HCT116 (cell line): ENCODE results near the gene ZNF335. TPM values are rescaled to one million over a fixed set of nuclear protein-coding genes. Genes with fewer than 3 reads are reported as not detected.

Experiments used
- ATAC-seq: fragments of 200-7000 bp; cut with Tn5 transposase; 2 replicates; pipeline ENCODE4 v1.9.1; 2020; ENCODE audit warnings: mild to moderate bottlenecking, moderate library complexity
- BruUV-seq: library from RNA; stranded (reverse); fragments of 400-500 nt; replicated peaks from 2 replicates; lab custom pipeline; 2021; lab: Mats Ljungman, UMichigan
- CTCF ChIA-PET: fragments of 300-600 bp; sonication (Branson Sonifier 250); formaldehyde crosslinking; loops from one replicate; lab custom pipeline; 2021; ENCODE audit warnings: antibody characterized with exemption; lab: Charles Lee
- POLR2A ChIA-PET: fragments of 300-600, 350-600 bp; sonication (Branson Sonifier 250); formaldehyde crosslinking; loops from one replicate; lab custom pipeline; 2021; ENCODE audit warnings: antibody characterized with exemption; lab: Charles Lee
- RAD21 ChIA-PET, 2 experiments: fragments of 300-600 bp; sonication (Branson Sonifier 250); formaldehyde crosslinking; loops; one replicate each; lab custom pipeline; 2023; ENCODE audit warnings: low total read pairs in 2 of 2; ENCODE audit not compliant: uncharacterized antibody in 2 of 2, unreplicated experiment in 2 of 2, low non-redundant PET in 1 of 2; lab: Charles Lee
- DNase-seq: peaks from one replicate; pipeline ENCODE4 v3.0.0-alpha.2; 2010; ENCODE audit warnings: low read depth, low spot score
- H2AFZ ChIP-seq: fragments of 200-600 bp; shearing (Covaris generic), sonication (generic); 2 replicates; pipeline ENCODE4 v1.6.1; 2017; ENCODE audit warnings: low read depth, mixed run types, mixed read lengths, antibody characterized with exemption, low read length; ENCODE audit not compliant: poor library complexity, severe bottlenecking
- H3K27ac ChIP-seq: 2 replicates; pipeline ENCODE4 v1.5.1; 2012; ENCODE audit warnings: low read depth, low read length
- H3K27me3 ChIP-seq: fragments of 200-600 bp; sonication (generic); 2 replicates; pipeline ENCODE4 v1.6.1; 2016; ENCODE audit warnings: mixed run types, low read length, mixed read lengths; ENCODE audit not compliant: insufficient read depth
- H3K36me3 ChIP-seq, 2 experiments: fragments of 200-500 bp in 1 of 2; fragments of 200-600 bp in 1 of 2; sonication (Bioruptor generic) in 1 of 2; sonication (generic) in 1 of 2; 2 replicates each; pipeline versions ENCODE4 v1.5.1 to v1.6.1; 2014 to 2016; ENCODE audit warnings: low read length in 2 of 2, inconsistent platforms in 1 of 2, mixed read lengths in 1 of 2, mixed run types in 1 of 2; ENCODE audit not compliant: insufficient read depth in 2 of 2, control insufficient read depth in 1 of 2
- H3K4me1 ChIP-seq, 2 experiments: fragments of 200-600 bp in 1 of 2; sonication (generic) in 1 of 2; 2 replicates each; pipeline versions ENCODE4 v1.5.1 to v1.6.1; 2012 to 2017; ENCODE audit warnings: low read length in 2 of 2, inconsistent platforms in 1 of 2, mild to moderate bottlenecking in 1 of 2, mixed read lengths in 1 of 2, mixed run types in 1 of 2, moderate library complexity in 1 of 2; ENCODE audit not compliant: insufficient read depth in 2 of 2, control insufficient read depth in 1 of 2
- H3K4me2 ChIP-seq: fragments of 200-600 bp; sonication (generic); 2 replicates; pipeline ENCODE4 v1.6.1; 2017; ENCODE audit warnings: mixed run types, low read length, mixed read lengths
- H3K4me3 ChIP-seq, 2 experiments: fragments of 200-600 bp in 1 of 2; sonication (generic) in 1 of 2; replicated peaks in 1 of 2; 2 replicates each; pipeline ENCODE4 v1.5.1; 2011 to 2016; ENCODE audit warnings: low read length in 2 of 2, control low read depth in 1 of 2, low read depth in 1 of 2, mild to moderate bottlenecking in 1 of 2, mixed read lengths in 1 of 2, mixed run types in 1 of 2
- H3K79me2 ChIP-seq: fragments of 200-600 bp; sonication (generic); 2 replicates; pipeline ENCODE4 v1.6.1; 2017; ENCODE audit warnings: mild to moderate bottlenecking, mixed run types, low read length, moderate library complexity, mixed read lengths; ENCODE audit not compliant: insufficient read depth
- H3K9ac ChIP-seq: fragments of 200-600 bp; sonication (generic); 2 replicates; pipeline ENCODE4 v1.6.1; 2016; ENCODE audit warnings: low read length, mixed read lengths
- H3K9me2 ChIP-seq: fragments of 200-600 bp; sonication (generic), shearing (Covaris generic); 2 replicates; pipeline ENCODE4 v1.6.1; 2017; ENCODE audit warnings: mixed run types, mild to moderate bottlenecking, moderate library complexity; ENCODE audit not compliant: insufficient read depth
- H3K9me3 ChIP-seq, 2 experiments: fragments of 200-500 bp in 1 of 2; fragments of 200-600 bp in 1 of 2; sonication (Bioruptor generic) in 1 of 2; sonication (generic) in 1 of 2; 2 replicates each; pipeline ENCODE4 v1.6.1; 2014 to 2017; ENCODE audit warnings: low read length in 2 of 2, mixed read lengths in 2 of 2, inconsistent platforms in 1 of 2, low read depth in 1 of 2, mild to moderate bottlenecking in 1 of 2, mixed run types in 1 of 2, moderate library complexity in 1 of 2; ENCODE audit not compliant: control insufficient read depth in 1 of 2, insufficient read depth in 1 of 2
- H4K20me1 ChIP-seq: fragments of 200-600 bp; sonication (generic), shearing (Covaris generic); 2 replicates; pipeline ENCODE4 v1.6.1; 2017; ENCODE audit warnings: mixed run types, mild to moderate bottlenecking, moderate library complexity; ENCODE audit not compliant: insufficient read depth
- ATF3 ChIP-seq: IDR thresholded peaks from 2 replicates; pipeline ENCODE4 v1.6.1; 2012
- CBX3 ChIP-seq: IDR thresholded peaks from 2 replicates; pipeline ENCODE4 v1.6.1; 2012; ENCODE audit warnings: low read depth
- CEBPB ChIP-seq: IDR thresholded peaks from 2 replicates; pipeline ENCODE4 v1.6.1; 2012; ENCODE audit warnings: low read depth
- CTCF ChIP-seq, 3 experiments: fragments of 200-600 bp in 1 of 3; sonication (generic) in 1 of 3; IDR thresholded peaks in 2 of 3; conservative IDR thresholded peaks in 1 of 3; 2 replicates each; pipeline ENCODE4 v1.5.1; 2012 to 2017; ENCODE audit warnings: low read depth in 2 of 3, low read length in 2 of 3, antibody characterized with exemption in 1 of 3, borderline replicate concordance in 1 of 3, control low read depth in 1 of 3, mild to moderate bottlenecking in 1 of 3, mixed read lengths in 1 of 3, mixed run types in 1 of 3, moderate library complexity in 1 of 3; ENCODE audit not compliant: insufficient read depth in 1 of 3
- EGR1 ChIP-seq: IDR thresholded peaks from 2 replicates; pipeline ENCODE4 v1.6.1; 2012; ENCODE audit warnings: low read depth
- ELF1 ChIP-seq: IDR thresholded peaks from 2 replicates; pipeline ENCODE4 v1.6.1; 2012; ENCODE audit warnings: low read depth, borderline replicate concordance
- EZH2 ChIP-seq: fragments of 200-600 bp; sonication (generic); IDR thresholded peaks from 2 replicates; pipeline ENCODE4 v1.6.1; 2017; ENCODE audit warnings: antibody characterized with exemption, mixed run types
- EZH2phosphoT487 ChIP-seq: fragments of 200-600 bp; IDR thresholded peaks from 2 replicates; pipeline ENCODE4 v1.6.1; 2018; ENCODE audit warnings: antibody characterized with exemption, borderline replicate concordance
- FOSL1 ChIP-seq: IDR thresholded peaks from 2 replicates; pipeline ENCODE4 v1.6.1; 2012; ENCODE audit warnings: low read depth
- JUND ChIP-seq: IDR thresholded peaks from 2 replicates; pipeline ENCODE4 v1.6.1; 2012
- POLR2AphosphoS5 ChIP-seq: IDR thresholded peaks from 2 replicates; pipeline ENCODE4 v1.6.1; 2011; ENCODE audit warnings: mild to moderate bottlenecking, low read depth, low read length, moderate library complexity
- RAD21 ChIP-seq: IDR thresholded peaks from 2 replicates; pipeline ENCODE4 v1.6.1; 2012; ENCODE audit warnings: low read depth, mild to moderate bottlenecking
- REST ChIP-seq: IDR thresholded peaks from 2 replicates; pipeline ENCODE4 v1.6.1; 2012; ENCODE audit warnings: low read depth
- SIN3A ChIP-seq: IDR thresholded peaks from 2 replicates; pipeline ENCODE4 v1.6.1; 2012; ENCODE audit warnings: low read depth
- TCF7L2 ChIP-seq: IDR thresholded peaks from 2 replicates; pipeline ENCODE4 v1.7.0; 2011; ENCODE audit warnings: borderline replicate concordance, inconsistent platforms; ENCODE audit not compliant: insufficient read depth, insufficient read length; ENCODE audit errors: extremely low read depth
- ZFX ChIP-seq: fragments of 450-650 bp; IDR thresholded peaks from 2 replicates; pipeline ENCODE4 v1.6.1; 2017
- intact Hi-C: fragments of 100-400 bp; cut with micrococcal nuclease; formaldehyde crosslinking; loops from 2 replicates; pipeline ENCODE4 v1.10.0; 2022
- total RNA-seq: library from RNA; stranded (reverse); gene quantifications from one replicate; pipeline ENCODE4 v1.2.1, GENCODE V29; 2021; ENCODE audit not compliant: unreplicated experiment
- TF ChIP-seq, protein P1 (sequence below): IDR thresholded peaks from 2 replicates; pipeline ENCODE4 v1.6.1; 2012

Gene ZNF335
- total RNA-seq, 1 experiment from 2014 or later: 20.8 TPM

DNA sequence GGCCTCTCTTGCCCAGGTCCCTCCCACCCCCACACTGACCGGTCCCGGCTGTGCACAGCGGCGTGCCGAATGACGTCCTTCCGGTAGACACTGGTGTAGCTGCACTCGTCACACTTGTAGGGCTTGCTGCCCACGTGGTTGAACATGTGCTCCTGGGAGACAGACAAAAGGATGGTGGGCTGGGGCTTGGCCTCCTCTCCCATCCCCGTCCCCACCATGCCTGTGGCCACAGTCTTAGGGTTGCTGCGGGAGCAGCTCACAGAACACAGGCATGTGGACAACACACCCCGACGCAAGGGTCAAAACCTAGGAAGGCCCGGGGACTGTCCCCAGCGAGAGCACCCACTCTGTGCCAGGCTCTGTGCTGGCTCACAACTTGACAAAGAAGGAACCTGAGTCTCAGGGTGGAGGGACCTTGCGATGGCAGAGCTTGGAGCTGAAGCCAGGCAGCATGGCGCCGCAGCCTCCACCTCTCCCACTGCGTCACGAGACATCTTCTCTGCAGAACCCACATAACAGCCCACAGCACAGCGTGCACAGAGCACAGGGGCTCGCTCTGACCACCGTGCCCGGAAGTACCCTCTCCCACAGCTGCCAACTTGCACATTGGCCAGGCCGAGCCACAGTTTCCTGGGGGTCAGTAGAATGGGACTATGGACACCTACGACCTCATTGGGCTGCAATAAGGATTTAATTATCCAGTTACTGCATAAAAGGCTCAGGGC is 9.8 kb downstream of the ZNF335 start:
- Histone ChIP-seq H3K4me2 (no peak overlapping the region), H3K27me3 (no peaks in the 10 kb centered on the region)
- BruUV-seq: no TSS peak
- CTCF ChIA-PET: no interaction called here
- no peak for TF ChIP-seq CTCF (IDR thresholded peaks at IDR 0.05 in 2 of 3, conservative IDR thresholded peaks at IDR 0.05 in 1 of 3; ENCODE audit: borderline replicate concordance in 1 of 3, insufficient read depth in 1 of 3, low read depth in 2 of 3, low read length in 2 of 3)
- TF ChIP-seq JUND: no peak
- no peak for TF ChIP-seq TCF7L2
- no peak for TF ChIP-seq REST
- TF ChIP-seq CEBPB: no peak
- TF ChIP-seq RAD21: no peak
- TF ChIP-seq, protein P1, sequence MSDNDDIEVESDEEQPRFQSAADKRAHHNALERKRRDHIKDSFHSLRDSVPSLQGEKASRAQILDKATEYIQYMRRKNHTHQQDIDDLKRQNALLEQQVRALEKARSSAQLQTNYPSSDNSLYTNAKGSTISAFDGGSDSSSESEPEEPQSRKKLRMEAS: no peak
- TF ChIP-seq POLR2AphosphoS5: no peak
- TF ChIP-seq ZFX: no peak
- TF ChIP-seq SIN3A: no peak
- no peak for TF ChIP-seq ELF1
- TF ChIP-seq EZH2: no peak
- TF ChIP-seq CBX3: no peak
- TF ChIP-seq FOSL1: no peak
- no peak for TF ChIP-seq ATF3
- TF ChIP-seq EZH2phosphoT487: no peak
- no peak for TF ChIP-seq EGR1
- TF ChIP-seq, all 23 proteins: peak for 0
- ChIA-PET RAD21 (no interaction called here), POLR2A (interaction anchor here (1.4 kb wide), 1 partner anchor 8 kb away, joined by 3 read pairs; no protein-coding TSS in a partner anchor)
- Histone ChIP-seq H3K27ac (no peak overlapping the region), H3K9me2 (no peaks in the 10 kb centered on the region), H3K4me1 (no peaks in the 10 kb centered on the region), H3K9me3 (no peaks in the 10 kb centered on the region), H3K4me3 (no peak overlapping the region), H3K9ac (no peak overlapping the region), H4K20me1 (no peaks in the 10 kb centered on the region), H3K36me3 (peaks cover 51 to 56% of the 10 kb centered on the region in 2 experiments; a peak in 3 of 4 replicates), H3K79me2 (no peaks in the 10 kb centered on the region), H2AFZ (no peak overlapping the region)
- intact Hi-C loops: loop anchor here (2.0 to 10.0 kb wide), 2 partner anchors 137 to 417 kb away; partner anchors contain the start of gene EPPIN
- no peak for DNase-seq
- no peak for ATAC-seq
